Karpas-422 (cell line): Measurements from ENCODE around the gene FAM174B. TPM values are rescaled to one million over a fixed set of nuclear protein-coding genes. Genes with fewer than 3 reads are reported as not detected.

Experiments
- DNase-seq: peaks from one replicate; pipeline ENCODE4 v3.0.0-alpha.2; 2015
- H2AFZ ChIP-seq: fragments of 200-600 bp; sonication (generic); 2 replicates; pipeline ENCODE4 v1.6.1; 2014; ENCODE audit warnings: antibody characterized with exemption, low read length, mixed read lengths
- H3K27ac ChIP-seq: fragments of 200-600 bp; sonication (generic); 2 replicates; pipeline ENCODE4 v1.5.1; 2014; ENCODE audit warnings: mild to moderate bottlenecking, low read length, moderate library complexity
- H3K27me3 ChIP-seq: fragments of 200-600 bp; sonication (generic); 2 replicates; pipeline ENCODE4 v1.6.1; 2014; ENCODE audit warnings: low read length, mixed read lengths
- H3K36me3 ChIP-seq: fragments of 200-600 bp; sonication (generic); 2 replicates; pipeline ENCODE4 v1.6.1; 2014; ENCODE audit warnings: low read length, mixed read lengths; ENCODE audit not compliant: insufficient read depth
- H3K4me1 ChIP-seq: fragments of 200-600 bp; sonication (generic); 2 replicates; pipeline ENCODE4 v1.6.1; 2014; ENCODE audit warnings: mild to moderate bottlenecking, low read length, mixed read lengths
- H3K4me2 ChIP-seq: fragments of 200-600 bp; sonication (generic); 2 replicates; pipeline ENCODE4 v1.6.1; 2014; ENCODE audit warnings: low read length, low read depth, mild to moderate bottlenecking; ENCODE audit not compliant: poor library complexity, severe bottlenecking
- H3K4me3 ChIP-seq: fragments of 200-600 bp; sonication (generic); 2 replicates; pipeline ENCODE4 v1.5.1; 2014; ENCODE audit warnings: mild to moderate bottlenecking, antibody characterized with exemption, low read length, mixed read lengths
- H3K79me2 ChIP-seq: fragments of 200-600 bp; sonication (generic); 2 replicates; pipeline ENCODE4 v1.6.1; 2014; ENCODE audit warnings: mild to moderate bottlenecking, low read length, mixed read lengths
- H3K9ac ChIP-seq: fragments of 200-600 bp; sonication (generic); 2 replicates; pipeline ENCODE4 v1.6.0; 2014; ENCODE audit warnings: low read length
- H3K9me2 ChIP-seq: fragments of 200-600 bp; sonication (generic), shearing (Covaris generic); replicated peaks from 2 replicates; pipeline ENCODE4 v1.6.0; 2014; ENCODE audit warnings: mild to moderate bottlenecking, low read length, moderate library complexity; ENCODE audit not compliant: insufficient read depth
- H3K9me3 ChIP-seq: fragments of 300-700, 200-600 bp; sonication (generic); 2 replicates; pipeline ENCODE4 v1.6.1; 2014; ENCODE audit warnings: low read length, mixed read lengths
- H4K20me1 ChIP-seq: fragments of 200-600 bp; sonication (generic); 2 replicates; pipeline ENCODE4 v1.6.1; 2014; ENCODE audit warnings: mild to moderate bottlenecking, antibody characterized with exemption, low read length, low read depth; ENCODE audit not compliant: insufficient read depth
- total RNA-seq: library from RNA; depleted of rRNA; stranded (reverse); fragments of >200 nt; shearing (Covaris generic); gene quantifications from 2 replicates; pipeline ENCODE4 v1.2.3, GENCODE V29; 2014; ENCODE audit warnings: low replicate concordance

The FAM174B gene
- total RNA-seq, 1 experiment from 2014 or later: not detected

DNA sequence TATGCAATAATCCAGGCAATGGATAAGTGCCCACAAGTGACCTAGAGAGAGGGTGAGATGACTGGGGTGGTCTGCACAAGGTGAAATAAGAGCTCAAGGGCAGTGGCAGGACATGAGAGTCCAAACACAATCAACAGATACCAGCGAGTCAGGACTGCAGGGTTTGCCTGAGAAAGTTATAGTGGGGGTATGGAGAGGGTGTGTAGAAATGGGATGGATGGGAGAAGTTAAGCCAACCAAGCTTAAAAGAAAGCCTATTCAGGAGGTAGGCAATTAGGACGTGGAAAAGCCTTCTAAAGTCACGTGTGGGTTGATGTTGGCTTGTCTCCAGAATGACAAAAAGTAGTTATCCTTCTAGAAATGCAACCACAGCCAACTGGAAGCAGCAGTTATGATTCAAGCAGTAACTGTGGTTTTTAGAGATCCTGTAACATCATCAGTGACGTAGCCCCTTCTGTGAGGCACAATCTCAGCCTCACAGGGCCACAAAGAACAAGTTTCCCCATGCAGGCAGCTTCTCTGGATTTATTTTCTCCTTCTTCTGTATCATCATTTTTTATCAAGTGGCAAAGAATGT lies 56.1 kb downstream of the FAM174B start:
- H3K9ac ChIP-seq: no peak overlapping the region
- DNase-seq: no peak
- no peaks in the 10 kb centered on the region; the same call in 1 of the 2 replicates for H3K27me3 ChIP-seq
- no peaks in the 10 kb centered on the region for H4K20me1 ChIP-seq
- H3K36me3 ChIP-seq: no peaks in the 10 kb centered on the region
- H3K27ac ChIP-seq: no peak overlapping the region
- H3K9me3 ChIP-seq: no peaks in the 10 kb centered on the region
- no peak overlapping the region for H2AFZ ChIP-seq
- no peaks in the 10 kb centered on the region for H3K9me2 ChIP-seq
- H3K79me2 ChIP-seq: no peaks in the 10 kb centered on the region
- no peak overlapping the region for H3K4me2 ChIP-seq
- no peaks in the 10 kb centered on the region for H3K4me1 ChIP-seq
- H3K4me3 ChIP-seq: no peak overlapping the region

DNA sequence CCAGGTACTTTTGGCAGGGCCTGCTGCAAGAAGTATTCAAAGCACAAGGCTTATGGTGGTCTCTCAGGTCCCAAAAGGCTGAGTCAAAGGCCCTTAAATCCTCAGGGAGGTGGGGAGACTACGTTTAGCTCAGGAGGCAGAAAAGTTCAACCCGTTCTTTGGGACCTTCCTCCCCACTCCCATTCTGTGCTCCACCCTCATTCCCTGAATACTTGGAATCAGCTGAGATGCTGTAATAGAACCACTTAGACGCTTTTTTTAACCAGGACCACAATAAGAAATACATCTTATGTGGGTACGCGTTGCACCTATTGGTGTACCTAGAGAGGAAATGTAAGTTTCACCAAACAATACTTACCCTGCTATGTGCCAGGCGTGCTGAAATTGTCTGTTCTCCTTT lies 58.0 kb downstream of the FAM174B start:
- DNase-seq: no peak
- no peak overlapping the region for H3K9ac ChIP-seq

DNA sequence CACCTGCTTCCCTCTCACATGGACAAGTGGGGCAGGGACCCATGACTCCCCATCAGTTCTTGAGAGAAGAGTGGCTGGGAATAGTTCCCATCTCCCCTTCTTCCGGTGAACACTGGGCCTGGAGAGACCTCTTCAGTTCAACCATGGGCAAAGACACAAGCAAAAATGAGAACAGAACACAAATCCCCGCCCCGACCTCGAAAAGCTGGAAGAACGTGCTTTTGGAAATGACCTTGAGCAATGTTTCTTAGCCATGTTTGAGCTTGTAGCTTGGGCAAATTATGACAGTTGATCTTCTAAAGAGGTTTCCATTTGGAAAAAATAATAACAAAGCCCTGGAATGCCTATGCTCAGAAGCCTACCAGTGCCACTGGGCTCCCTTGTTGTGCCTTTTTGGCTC lies 59.0 kb downstream of the FAM174B start:
- Histone ChIP-seq H3K4me3 (no peak overlapping the region), H2AFZ (no peak overlapping the region), H4K20me1 (no peaks in the 10 kb centered on the region), H3K4me2 (no peak overlapping the region), H3K36me3 (no peaks in the 10 kb centered on the region), H3K27me3 (no peaks in the 10 kb centered on the region; the same call in 1 of the 2 replicates), H3K9me2 (no peaks in the 10 kb centered on the region), H3K79me2 (no peaks in the 10 kb centered on the region), H3K4me1 (no peaks in the 10 kb centered on the region), H3K27ac (no peak overlapping the region), H3K9ac (no peak overlapping the region), H3K9me3 (no peaks in the 10 kb centered on the region)
- no peak for DNase-seq

More for the DNA sequence above, 58.0 kb downstream of the FAM174B start:
- H3K9me2 ChIP-seq: no peaks in the 10 kb centered on the region
- H3K79me2 ChIP-seq: no peaks in the 10 kb centered on the region
- H4K20me1 ChIP-seq: no peaks in the 10 kb centered on the region
- no peak overlapping the region for H3K4me2 ChIP-seq
- no peaks in the 10 kb centered on the region for H3K4me1 ChIP-seq
- H3K4me3 ChIP-seq: no peak overlapping the region
- H3K27ac ChIP-seq: no peak overlapping the region
- no peak overlapping the region for H2AFZ ChIP-seq
- no peaks in the 10 kb centered on the region for H3K9me3 ChIP-seq
- H3K27me3 ChIP-seq: no peaks in the 10 kb centered on the region; the same call in 1 of the 2 replicates
- no peaks in the 10 kb centered on the region for H3K36me3 ChIP-seq

DNA sequence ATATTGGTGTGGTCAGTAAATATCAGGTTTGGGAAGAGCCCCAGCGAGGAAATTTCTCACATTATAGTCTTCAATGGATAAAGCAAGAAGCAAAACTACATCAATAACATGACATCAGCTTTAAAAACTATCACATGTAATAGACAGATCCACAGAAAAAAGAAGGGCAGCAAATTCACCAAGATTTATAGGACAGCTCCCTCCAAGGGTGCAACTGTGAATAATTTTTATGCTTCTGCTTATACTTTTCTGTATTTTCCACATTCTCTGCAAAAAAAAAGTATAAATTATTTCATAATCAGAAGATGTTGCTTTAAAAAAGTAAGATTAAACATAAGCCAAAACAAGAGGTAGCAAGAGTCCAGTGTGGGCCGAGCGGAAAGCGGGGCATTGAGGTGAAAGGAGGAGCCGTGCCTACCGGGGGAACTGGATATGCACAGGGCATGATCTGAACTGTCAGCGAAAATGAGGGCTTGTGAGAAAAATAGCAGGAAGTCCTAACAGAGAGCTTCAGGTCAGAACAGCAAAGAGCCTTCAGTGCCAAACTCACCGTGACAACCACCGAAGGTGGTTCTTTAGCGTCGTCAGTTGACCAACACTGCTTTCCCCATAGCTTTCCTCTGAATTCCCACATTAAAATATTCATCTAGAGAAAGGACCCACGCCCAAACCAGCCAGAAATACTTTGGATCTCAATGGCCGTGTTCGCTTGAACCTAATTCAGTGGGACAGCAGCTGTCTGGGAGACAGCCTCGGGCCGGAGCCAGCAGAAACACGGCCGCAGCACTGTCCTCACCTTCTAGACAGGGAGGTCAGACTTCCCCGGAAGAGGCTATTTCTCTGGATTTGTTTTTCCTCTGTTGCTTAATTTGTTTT lies 59.8 kb downstream of the FAM174B start:
- Histone ChIP-seq H4K20me1 (no peaks in the 10 kb centered on the region), H3K4me2 (no peak overlapping the region), H3K79me2 (no peaks in the 10 kb centered on the region), H2AFZ (no peak overlapping the region), H3K4me3 (no peak overlapping the region), H3K4me1 (no peaks in the 10 kb centered on the region), H3K27me3 (no peaks in the 10 kb centered on the region; the same call in 1 of the 2 replicates), H3K27ac (no peak overlapping the region), H3K36me3 (no peaks in the 10 kb centered on the region), H3K9me2 (no peaks in the 10 kb centered on the region), H3K9ac (no peak overlapping the region), H3K9me3 (no peaks in the 10 kb centered on the region)
- no peak for DNase-seq

DNA sequence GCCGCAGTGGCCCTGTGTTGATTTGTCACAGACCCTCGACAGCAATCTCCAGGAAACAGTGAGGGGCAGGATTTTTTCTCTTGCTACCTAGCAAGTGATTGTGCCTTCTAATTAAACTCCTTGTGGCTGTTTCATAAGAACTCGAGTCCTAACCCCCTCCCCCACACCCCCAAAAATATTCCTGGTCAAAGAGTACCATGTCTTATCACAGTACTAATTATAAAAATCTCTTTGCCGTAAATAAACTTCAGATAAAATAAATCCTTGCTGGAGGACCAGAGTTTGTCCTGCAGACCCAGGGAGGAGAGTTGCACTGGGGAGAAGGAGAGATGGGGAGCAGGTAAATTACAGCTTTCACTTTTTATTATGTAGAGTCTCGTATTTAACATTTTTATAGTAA lies 64.3 kb downstream of the FAM174B start:
- Histone ChIP-seq H3K9ac (no peak overlapping the region), H3K4me1 (no peaks in the 10 kb centered on the region)

DNA sequence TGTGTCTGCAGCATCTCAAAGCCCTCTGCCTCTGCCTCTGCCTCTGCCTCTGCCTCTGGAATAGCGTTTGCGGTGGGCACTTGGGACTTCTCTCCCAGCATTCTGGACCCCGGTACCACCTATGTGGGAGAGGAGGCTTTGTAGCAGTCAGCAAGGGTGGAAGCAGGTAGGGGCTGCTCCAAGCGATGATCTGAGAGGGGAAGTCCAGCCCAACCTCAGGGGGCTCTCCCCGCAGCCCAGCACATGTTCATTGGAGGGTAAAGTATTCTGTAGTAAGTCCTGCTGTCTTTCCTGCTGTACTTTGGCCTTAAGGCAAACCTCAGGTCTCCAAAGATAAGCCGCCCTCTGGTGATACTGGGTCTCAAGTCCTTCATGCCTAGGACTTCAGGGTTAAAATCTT lies 68.6 kb downstream of the FAM174B start:
- Histone ChIP-seq H3K9me3 (no peaks in the 10 kb centered on the region), H3K36me3 (no peaks in the 10 kb centered on the region), H3K9me2 (no peaks in the 10 kb centered on the region), H3K27me3 (no peaks in the 10 kb centered on the region), H3K79me2 (no peaks in the 10 kb centered on the region), H3K4me1 (no peaks in the 10 kb centered on the region), H4K20me1 (no peaks in the 10 kb centered on the region), H3K9ac (no peak overlapping the region), H3K27ac (no peak overlapping the region), H3K4me2 (no peak overlapping the region), H2AFZ (no peak overlapping the region), H3K4me3 (no peak overlapping the region)
- DNase-seq: no peak

More for the DNA sequence above, 64.3 kb downstream of the FAM174B start:
- Histone ChIP-seq H3K4me2 (no peak overlapping the region), H3K79me2 (no peaks in the 10 kb centered on the region), H3K36me3 (no peaks in the 10 kb centered on the region), H3K9me3 (no peaks in the 10 kb centered on the region), H3K27ac (no peak overlapping the region), H4K20me1 (no peaks in the 10 kb centered on the region), H3K4me3 (no peak overlapping the region), H3K27me3 (no peaks in the 10 kb centered on the region), H3K9me2 (no peaks in the 10 kb centered on the region), H2AFZ (no peak overlapping the region)
- no peak for DNase-seq

DNA sequence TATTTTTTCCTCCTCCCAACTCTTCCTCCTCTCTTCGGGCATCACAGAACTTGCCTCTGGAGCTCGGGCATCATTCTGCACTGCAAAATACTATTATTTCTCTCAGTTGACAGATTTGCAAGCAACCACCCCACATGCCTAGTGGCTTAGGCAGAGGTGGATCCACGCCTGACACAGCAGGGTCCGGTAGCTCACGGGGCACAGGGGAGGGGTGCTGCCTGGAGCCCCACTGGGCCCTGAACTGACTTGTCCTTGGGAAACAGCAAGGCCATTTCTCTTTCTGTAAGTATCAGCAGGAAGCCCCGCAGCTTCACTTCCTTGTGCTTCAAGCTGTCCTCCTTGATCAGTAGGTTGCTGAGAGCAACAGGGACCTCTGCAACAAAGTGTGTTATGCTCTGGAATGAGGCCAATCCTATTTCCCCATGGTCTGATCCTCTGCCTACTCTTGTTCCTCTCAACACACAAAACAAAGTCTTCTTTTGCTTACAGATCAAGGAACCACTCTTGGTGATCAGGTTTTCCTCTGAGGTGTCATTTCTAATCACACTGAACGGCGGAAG lies 69.1 kb downstream of the FAM174B start:
- no peaks in the 10 kb centered on the region for H3K9me3 ChIP-seq
- H3K9ac ChIP-seq: no peak overlapping the region
- DNase-seq: no peak
- H3K27ac ChIP-seq: no peak overlapping the region
- H2AFZ ChIP-seq: no peak overlapping the region
- no peaks in the 10 kb centered on the region for H3K36me3 ChIP-seq
- H3K9me2 ChIP-seq: no peaks in the 10 kb centered on the region
- H4K20me1 ChIP-seq: no peaks in the 10 kb centered on the region
- no peak overlapping the region for H3K4me3 ChIP-seq
- no peaks in the 10 kb centered on the region for H3K79me2 ChIP-seq
- no peak overlapping the region for H3K4me2 ChIP-seq
- no peaks in the 10 kb centered on the region for H3K27me3 ChIP-seq
- no peaks in the 10 kb centered on the region for H3K4me1 ChIP-seq

DNA sequence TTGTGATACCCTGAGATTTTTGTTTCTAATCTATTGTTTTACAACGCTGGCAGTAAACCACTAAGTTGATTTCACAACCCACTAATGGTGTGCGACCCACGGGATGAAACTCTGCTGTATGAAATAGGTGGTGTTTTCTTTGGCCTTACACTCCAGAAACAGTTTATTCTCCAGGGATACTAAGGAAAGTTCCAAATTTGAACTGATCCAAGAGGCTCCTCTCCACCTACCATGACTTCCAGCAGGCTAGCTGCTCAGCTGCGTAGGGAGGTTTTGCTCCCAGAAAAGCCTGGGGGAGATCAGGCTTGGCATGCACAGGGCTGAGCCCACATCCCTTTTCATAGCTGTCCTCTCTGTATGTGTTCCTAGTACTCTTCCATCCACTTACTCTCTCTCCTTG lies 71.5 kb downstream of the FAM174B start:
- Histone ChIP-seq H3K27me3 (no peaks in the 10 kb centered on the region), H3K9me3 (no peaks in the 10 kb centered on the region), H2AFZ (no peak overlapping the region), H3K27ac (no peak overlapping the region), H3K4me2 (no peak overlapping the region), H3K4me1 (no peaks in the 10 kb centered on the region), H4K20me1 (no peaks in the 10 kb centered on the region), H3K79me2 (no peaks in the 10 kb centered on the region), H3K9ac (no peak overlapping the region), H3K36me3 (no peaks in the 10 kb centered on the region), H3K9me2 (no peaks in the 10 kb centered on the region), H3K4me3 (no peak overlapping the region)
- DNase-seq: no peak
